SK-N-SH (cell line): ENCODE data around the gene XIRP2. TPM values are rescaled to one million over a fixed set of nuclear protein-coding genes. Genes with fewer than 3 reads are reported as not detected.

Source experiments
- CTCF ChIA-PET: fragments of 300-600, 350-600 bp; formaldehyde crosslinking; extraction: SDS; loops from one replicate; lab custom pipeline; 2021; lab: Yijun Ruan, JAX
- POLR2A ChIA-PET: fragments of 350-600 bp; sonication (Branson Sonifier 250); formaldehyde crosslinking; extraction: SDS; loops from one replicate; lab custom pipeline; 2020; ENCODE audit warnings: antibody characterized with exemption, inconsistent platforms; lab: Yijun Ruan, JAX
- DNase-seq: peaks from one replicate; pipeline ENCODE4 v3.0.0; 2012
- H2AFZ ChIP-seq: fragments of 200-600 bp; sonication (generic); 2 replicates; pipeline ENCODE4 v1.8.1; 2016; ENCODE audit warnings: antibody characterized with exemption, mild to moderate bottlenecking, low read depth
- H3F3A ChIP-seq: fragments of 200-600 bp; sonication (generic); replicated peaks from 2 replicates; pipeline ENCODE3; 2016; ENCODE audit warnings: antibody characterized with exemption, mild to moderate bottlenecking; ENCODE audit not compliant: insufficient read depth
- H3K27ac ChIP-seq, 2 experiments: fragments of 200-500 bp in 1 of 2; fragments of 200-600 bp in 1 of 2; sonication (Bioruptor generic) in 1 of 2; sonication (generic), shearing (Covaris generic) in 1 of 2; 2 replicates each; pipeline versions ENCODE4 v1.5.1 to v1.6.1; 2014 to 2016; ENCODE audit warnings: low read depth in 2 of 2, inconsistent platforms in 1 of 2, low read length in 1 of 2, mild to moderate bottlenecking in 1 of 2, mixed read lengths in 1 of 2
- H3K27me3 ChIP-seq: fragments of 200-600 bp; sonication (generic), shearing (Covaris generic); 2 replicates; pipeline ENCODE4 v1.6.1; 2016; ENCODE audit warnings: mixed run types; ENCODE audit not compliant: insufficient read depth
- H3K36me3 ChIP-seq, 2 experiments: fragments of 200-500 bp in 1 of 2; fragments of 200-600 bp in 1 of 2; sonication (Bioruptor generic) in 1 of 2; sonication (generic) in 1 of 2; replicated peaks in 1 of 2; 2 replicates each; pipeline versions ENCODE3 to v1.5.1; 2014 to 2016; ENCODE audit warnings: low read length in 1 of 2, mild to moderate bottlenecking in 1 of 2; ENCODE audit not compliant: insufficient read depth in 2 of 2, control insufficient read depth in 1 of 2
- H3K4me1 ChIP-seq, 2 experiments: fragments of 200-500 bp in 1 of 2; fragments of 200-600 bp in 1 of 2; sonication (Bioruptor generic) in 1 of 2; sonication (generic), shearing (Covaris generic) in 1 of 2; 2 replicates each; pipeline versions ENCODE4 v1.5.1 to v1.6.1; 2014 to 2016; ENCODE audit warnings: low read depth in 1 of 2, low read length in 1 of 2, mixed run types in 1 of 2; ENCODE audit not compliant: insufficient read depth in 2 of 2, control insufficient read depth in 1 of 2
- H3K4me2 ChIP-seq: fragments of 200-600 bp; sonication (generic), shearing (Covaris generic); 2 replicates; pipeline ENCODE4 v1.6.1; 2017; ENCODE audit warnings: mixed run types
- H3K4me3 ChIP-seq, 2 experiments: fragments of 200-500 bp in 1 of 2; fragments of 200-600 bp in 1 of 2; sonication (Bioruptor generic) in 1 of 2; sonication (generic), shearing (Covaris generic) in 1 of 2; 2 replicates each; pipeline versions ENCODE4 v1.5.1 to v1.8.1; 2014 to 2016; ENCODE audit warnings: low read depth in 2 of 2, inconsistent platforms in 1 of 2, low read length in 1 of 2, mild to moderate bottlenecking in 1 of 2, mixed read lengths in 1 of 2, moderate library complexity in 1 of 2
- H3K79me2 ChIP-seq: fragments of 200-600 bp; sonication (generic); 2 replicates; pipeline ENCODE4 v1.8.1; 2017; ENCODE audit warnings: mild to moderate bottlenecking; ENCODE audit not compliant: insufficient read depth
- H3K9ac ChIP-seq: fragments of 200-600 bp; sonication (generic); 2 replicates; pipeline ENCODE4 v1.6.1; 2017; ENCODE audit warnings: mixed run types
- H3K9me2 ChIP-seq: fragments of 200-600 bp; sonication (generic); 2 replicates; pipeline ENCODE4 v1.6.1; 2017; ENCODE audit warnings: mixed run types
- H3K9me3 ChIP-seq: fragments of 200-600 bp; sonication (generic); 2 replicates; pipeline ENCODE4 v1.6.1; 2017; ENCODE audit warnings: mixed run types, mild to moderate bottlenecking, moderate library complexity
- H4K20me1 ChIP-seq: fragments of 200-600 bp; sonication (generic); 2 replicates; pipeline ENCODE4 v1.6.1; 2017; ENCODE audit warnings: mild to moderate bottlenecking, mixed run types; ENCODE audit not compliant: insufficient read depth
- CHD2 ChIP-seq: fragments of 150-350 bp; IDR thresholded peaks from 2 replicates; pipeline ENCODE4 v1.6.1; 2018; ENCODE audit warnings: low read length; ENCODE audit not compliant: partially characterized antibody
- EZH2phosphoT487 ChIP-seq: fragments of 200-600 bp; sonication (generic); IDR thresholded peaks from 2 replicates; pipeline ENCODE4 v1.6.1; 2017; ENCODE audit warnings: low read depth, mixed run types, mild to moderate bottlenecking, antibody characterized with exemption, moderate library complexity, borderline replicate concordance
- FOSL2 ChIP-seq: IDR thresholded peaks from 2 replicates; pipeline ENCODE4 v1.4.0; 2012; ENCODE audit warnings: low read depth, mild to moderate bottlenecking, moderate library complexity, borderline replicate concordance
- JUND ChIP-seq: IDR thresholded peaks from 2 replicates; pipeline ENCODE4 v1.4.0; 2012
- RCOR1 ChIP-seq: fragments of 150-350 bp; IDR thresholded peaks from 2 replicates; pipeline ENCODE4 v1.6.1; 2017; ENCODE audit warnings: antibody characterized with exemption, low read length
- RFX5 ChIP-seq: IDR thresholded peaks from 2 replicates; pipeline ENCODE4 v1.6.1; 2012; ENCODE audit warnings: mild to moderate bottlenecking, improper control_type of control experiment, low read length
- TCF12 ChIP-seq: IDR thresholded peaks from 2 replicates; pipeline ENCODE4 v1.4.0; 2012
- YY1 ChIP-seq: IDR thresholded peaks from 2 replicates; pipeline ENCODE4 v1.4.0; 2012; ENCODE audit warnings: low read depth, mild to moderate bottlenecking
- WGBS: methylation state at CpG from one replicate; pipeline ENCODE4 v1.1.6; 2017; ENCODE audit warnings: low lambda C conversion rate; 5-methylcytosine and 5-hydroxymethylcytosine counted together
- polyA plus RNA-seq, 3 experiments: library from polyadenylated mRNA; depleted of rRNA; stranded (reverse); fragments of >200 nt; gene quantifications; 2 replicates each; pipeline ENCODE4 v1.2.3, GENCODE V29; 2012
- TF ChIP-seq, protein P1 (sequence below): fragments of 150-350 bp; IDR thresholded peaks from 2 replicates; pipeline ENCODE4 v1.6.1; 2017; ENCODE audit warnings: antibody characterized with exemption, low read length, low read depth, borderline replicate concordance
- TF ChIP-seq, protein P2 (sequence below): fragments of 150-350 bp; IDR thresholded peaks from 2 replicates; pipeline ENCODE4 v1.6.1; 2016; ENCODE audit warnings: mild to moderate bottlenecking, low read depth, low read length
- TF ChIP-seq, protein P3 (sequence below): IDR thresholded peaks from 2 replicates; pipeline ENCODE4 v1.4.0; 2012; ENCODE audit warnings: low read depth

XIRP2 gene
- polyA plus RNA-seq, 1 of the 3 experiments (the other 2 are of a cell fraction): 0.02 TPM

DNA sequence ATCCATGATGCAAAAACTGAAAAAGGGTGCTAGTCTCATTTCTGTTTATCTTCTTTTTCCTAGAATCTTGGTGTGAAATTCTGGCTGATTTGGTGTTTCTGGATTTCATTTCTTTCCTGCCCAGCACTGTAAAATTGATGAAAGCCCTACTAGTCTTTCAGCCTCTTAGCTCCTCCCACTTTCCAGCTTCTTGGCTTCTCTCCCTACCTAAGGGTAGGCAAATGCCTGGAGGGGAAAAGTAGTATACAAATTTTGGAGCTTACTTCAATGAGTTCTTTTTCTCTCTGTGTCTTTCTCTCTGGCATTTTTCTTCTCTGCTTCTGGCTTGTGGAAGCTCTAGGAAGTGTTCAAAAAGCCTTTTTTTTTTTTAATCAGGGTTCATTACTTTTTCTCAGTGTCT, 160.5 kb downstream of the XIRP2 start (continued):
- TF ChIP-seq CHD2: no peak
- no peak for TF ChIP-seq TCF12
- no peak for TF ChIP-seq YY1
- TF ChIP-seq RFX5: no peak
- TF ChIP-seq RCOR1: no peak

DNA sequence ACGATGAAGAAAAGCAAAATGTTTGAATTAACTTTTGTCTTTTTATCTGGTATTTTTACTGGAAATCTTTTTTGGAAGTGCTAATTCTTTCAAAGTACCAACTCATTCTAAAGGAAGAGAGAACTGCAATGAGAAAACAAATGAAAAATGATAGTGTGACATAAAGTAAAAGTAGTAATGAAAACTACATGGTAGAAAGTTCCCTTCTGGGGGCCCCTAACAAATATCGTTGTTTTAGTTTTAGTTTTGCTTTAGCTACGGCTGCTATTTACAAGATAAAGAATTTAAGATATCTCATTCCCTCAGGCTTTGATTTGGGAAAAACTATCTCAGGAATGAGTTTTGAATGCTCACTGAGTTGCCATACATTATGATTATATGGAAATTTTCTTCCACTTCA, 161.4 kb downstream of the XIRP2 start:
- Histone ChIP-seq H3K36me3 (no peaks in the 10 kb centered on the region), H3K79me2 (no peaks in the 10 kb centered on the region), H3K4me3 (no peak overlapping the region), H2AFZ (no peak overlapping the region), H3K9me3 (no peaks in the 10 kb centered on the region), H3K4me2 (no peak overlapping the region), H3K27ac (no peak overlapping the region), H3F3A (no peaks in the 10 kb centered on the region), H3K9ac (no peak overlapping the region), H3K4me1 (no peaks in the 10 kb centered on the region; a peak in 2 of 4 replicates), H3K9me2 (no peaks in the 10 kb centered on the region), H3K27me3 (no peaks in the 10 kb centered on the region), H4K20me1 (no peaks in the 10 kb centered on the region)
- TF ChIP-seq YY1: no peak
- no peak for TF ChIP-seq EZH2phosphoT487
- no peak for DNase-seq
- ChIA-PET CTCF (no interaction called here), POLR2A (no interaction called here)
- 62% methylated on average over 3 of the region's 3 CpGs for WGBS

DNA sequence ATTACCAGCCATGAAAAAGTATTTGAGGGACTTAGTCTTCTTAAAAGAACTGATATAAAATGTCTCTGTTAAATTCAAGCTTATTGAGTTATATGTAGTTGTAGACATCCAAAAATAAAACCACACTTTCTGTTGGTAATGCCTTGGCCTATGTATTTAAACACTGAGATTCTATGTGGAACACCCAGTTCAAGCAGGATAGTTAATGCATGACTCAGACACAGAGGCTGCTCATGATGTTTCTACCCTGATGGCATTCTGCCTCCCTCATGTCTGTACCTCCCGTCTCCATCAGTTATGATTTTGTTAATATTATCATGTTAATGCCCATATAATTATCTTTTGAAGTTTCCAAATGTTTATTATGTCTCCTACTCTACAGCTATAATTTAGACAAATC, 164.5 kb downstream of the XIRP2 start:
- Histone ChIP-seq H3K36me3 (no peaks in the 10 kb centered on the region), H4K20me1 (no peaks in the 10 kb centered on the region)
- POLR2A ChIA-PET: no interaction called here
- TF ChIP-seq CHD2: no peak
- TF ChIP-seq, protein P1, sequence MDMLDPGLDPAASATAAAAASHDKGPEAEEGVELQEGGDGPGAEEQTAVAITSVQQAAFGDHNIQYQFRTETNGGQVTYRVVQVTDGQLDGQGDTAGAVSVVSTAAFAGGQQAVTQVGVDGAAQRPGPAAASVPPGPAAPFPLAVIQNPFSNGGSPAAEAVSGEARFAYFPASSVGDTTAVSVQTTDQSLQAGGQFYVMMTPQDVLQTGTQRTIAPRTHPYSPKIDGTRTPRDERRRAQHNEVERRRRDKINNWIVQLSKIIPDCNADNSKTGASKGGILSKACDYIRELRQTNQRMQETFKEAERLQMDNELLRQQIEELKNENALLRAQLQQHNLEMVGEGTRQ: no peak
- TF ChIP-seq, protein P2, sequence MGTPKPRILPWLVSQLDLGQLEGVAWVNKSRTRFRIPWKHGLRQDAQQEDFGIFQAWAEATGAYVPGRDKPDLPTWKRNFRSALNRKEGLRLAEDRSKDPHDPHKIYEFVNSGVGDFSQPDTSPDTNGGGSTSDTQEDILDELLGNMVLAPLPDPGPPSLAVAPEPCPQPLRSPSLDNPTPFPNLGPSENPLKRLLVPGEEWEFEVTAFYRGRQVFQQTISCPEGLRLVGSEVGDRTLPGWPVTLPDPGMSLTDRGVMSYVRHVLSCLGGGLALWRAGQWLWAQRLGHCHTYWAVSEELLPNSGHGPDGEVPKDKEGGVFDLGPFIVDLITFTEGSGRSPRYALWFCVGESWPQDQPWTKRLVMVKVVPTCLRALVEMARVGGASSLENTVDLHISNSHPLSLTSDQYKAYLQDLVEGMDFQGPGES: no peak
- TF ChIP-seq, protein P3, sequence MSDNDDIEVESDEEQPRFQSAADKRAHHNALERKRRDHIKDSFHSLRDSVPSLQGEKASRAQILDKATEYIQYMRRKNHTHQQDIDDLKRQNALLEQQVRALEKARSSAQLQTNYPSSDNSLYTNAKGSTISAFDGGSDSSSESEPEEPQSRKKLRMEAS: no peak
- TF ChIP-seq JUND: peak; percentile 43
- TF ChIP-seq FOSL2: peak; percentile 50; the same call in 1 of the 2 replicates
- TF ChIP-seq, all 33 proteins: peak for 2
- no peak overlapping the region for H3K9ac ChIP-seq
- H3K27me3 ChIP-seq: no peaks in the 10 kb centered on the region
- H3K79me2 ChIP-seq: no peaks in the 10 kb centered on the region
- CTCF ChIA-PET: no interaction called here
- no peaks in the 10 kb centered on the region; a peak in 2 of 4 replicates for H3K4me1 ChIP-seq
- no peaks in the 10 kb centered on the region for H3K9me2 ChIP-seq
- H3K27ac ChIP-seq: no peak overlapping the region; a peak in 1 of 4 replicates
- H3K4me3 ChIP-seq: no peak overlapping the region
- no peaks in the 10 kb centered on the region for H3F3A ChIP-seq
- H3K9me3 ChIP-seq: no peaks in the 10 kb centered on the region
- WGBS: 26% methylated on average over 1 of the region's 1 CpG
- no peak overlapping the region for H2AFZ ChIP-seq
- no peak overlapping the region for H3K4me2 ChIP-seq
- no peak for DNase-seq
